NCI-H2081 treated with DMSO at 0.1 percent for 48 hours (cell line): ENCODE results near the gene AMBN.
"Not testable (repeated sequence)": the region's sequence is repeated elsewhere in the genome, so short reads cannot be mapped to it uniquely, and the experiment has no call there.

ENCODE experiments used
- DNase-seq: peaks from one replicate; lab custom pipeline; 2025; lab: John Stamatoyannopoulos, UW

The AMBN gene

DNA sequence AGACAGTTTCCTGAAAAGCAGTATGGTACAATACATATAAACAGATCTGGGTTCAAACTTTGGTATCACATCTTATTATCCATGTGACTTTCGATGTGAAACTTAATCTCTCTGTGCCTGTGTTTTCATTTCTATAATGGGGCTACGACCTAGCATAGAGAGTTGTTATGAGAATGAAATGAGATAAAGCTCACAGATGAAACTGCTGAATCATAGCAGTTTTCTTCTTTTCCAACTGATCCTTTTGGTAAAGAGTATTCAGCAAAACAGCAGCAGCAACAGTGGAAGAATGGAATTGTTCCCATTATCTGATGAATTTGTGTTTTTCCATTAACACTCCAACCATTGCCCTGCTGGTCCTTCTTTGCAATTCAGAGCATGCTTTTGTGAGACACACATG is 16.3 kb downstream of the AMBN start:
- no peak for DNase-seq

DNA sequence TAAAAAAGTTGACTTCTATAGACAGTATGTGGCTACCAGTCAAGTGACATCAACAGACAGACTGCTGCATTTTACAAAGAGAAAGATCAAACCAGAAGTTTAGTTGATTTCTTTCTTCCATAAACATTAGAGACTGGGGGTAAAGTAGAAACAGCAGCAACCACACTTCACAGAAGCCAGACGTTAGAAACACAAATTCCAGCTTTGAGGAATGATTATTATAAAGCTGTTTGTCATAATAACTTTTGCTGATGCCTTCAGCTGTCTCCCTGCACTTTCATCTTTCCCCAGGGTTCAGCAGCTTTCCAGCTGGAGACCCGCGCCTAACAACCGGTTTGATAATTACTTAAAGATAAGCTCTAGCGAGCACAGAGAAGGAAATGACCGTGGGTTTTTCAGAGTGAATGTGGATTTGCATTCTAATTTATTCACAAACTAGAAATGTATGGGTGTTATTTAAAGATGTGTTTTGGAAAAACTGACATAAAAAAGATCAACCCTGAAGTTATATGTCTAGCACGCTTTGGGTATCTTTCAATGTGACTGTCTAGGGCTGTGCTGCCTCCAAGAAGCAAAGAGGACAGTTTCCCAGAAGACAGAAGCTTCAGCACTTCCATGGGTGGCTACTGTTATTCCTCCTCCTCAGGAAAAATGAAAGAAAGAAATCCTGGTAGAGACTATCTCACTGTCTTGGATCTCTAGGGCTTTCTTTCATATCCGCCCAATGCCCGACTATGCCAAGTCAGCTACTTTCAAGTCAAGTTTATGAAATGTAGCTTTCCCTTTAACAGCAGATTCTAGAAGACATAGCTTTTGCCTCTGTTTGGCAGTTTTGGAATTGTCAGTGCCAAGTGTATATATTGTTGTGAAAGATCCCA is 21.5 kb downstream of the AMBN start:
- DNase-seq = no peak

DNA sequence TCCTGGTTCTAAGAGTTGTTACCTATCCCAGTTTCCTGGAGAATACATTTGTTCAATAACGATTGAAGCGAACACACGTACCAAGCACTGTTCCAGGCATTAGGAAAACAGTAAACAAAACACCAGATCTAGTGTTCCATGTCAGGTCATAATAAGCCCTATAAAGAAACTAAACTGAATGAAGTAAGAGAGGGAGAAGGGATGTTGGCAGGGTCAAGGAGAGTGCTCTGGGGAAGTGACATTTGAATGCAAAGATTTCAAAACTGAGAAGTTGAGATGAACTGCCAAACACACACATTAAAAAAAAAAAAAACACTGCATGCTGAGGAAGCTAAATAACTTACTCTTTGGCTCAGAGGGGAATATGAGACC is 22.1 kb downstream of the AMBN start:
- DNase-seq = no peak

DNA sequence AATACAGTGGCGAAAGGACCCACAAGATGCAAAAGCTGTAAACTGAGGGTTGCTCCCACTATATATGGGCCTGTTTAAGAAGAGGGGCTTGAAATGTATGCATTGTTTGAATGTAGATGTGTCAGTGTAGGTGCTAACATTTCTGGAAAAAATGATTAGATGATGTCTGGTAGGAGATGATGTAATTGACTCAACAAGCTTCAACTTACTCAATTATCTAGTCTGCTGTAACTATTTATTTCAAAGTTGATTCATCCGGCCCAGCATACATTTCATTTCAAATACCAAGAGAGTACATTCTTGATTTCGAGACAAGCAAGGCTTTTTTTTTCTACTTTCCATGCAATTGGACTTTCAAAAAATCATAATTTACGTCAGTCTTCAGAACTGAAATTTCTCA is 27.2 kb downstream of the AMBN start:
- DNase-seq = no peak

DNA sequence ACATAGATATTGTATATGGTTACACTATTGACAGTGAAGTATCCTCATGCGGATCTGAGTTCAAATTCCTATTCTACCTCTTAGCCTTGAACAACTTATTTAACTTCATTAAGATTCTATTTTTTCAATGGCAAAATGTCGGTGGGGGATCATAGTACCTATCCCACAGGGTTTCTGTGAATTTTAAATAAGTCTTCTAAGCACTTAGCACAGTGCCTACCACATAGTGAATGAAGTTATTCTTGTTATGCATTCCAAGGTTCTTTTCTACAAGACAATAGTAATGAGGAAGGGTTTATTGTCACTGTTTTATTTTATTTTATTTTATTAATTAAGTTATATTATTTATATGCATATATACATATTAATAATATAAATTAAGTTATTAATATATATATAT is 27.7 kb downstream of the AMBN start:
- DNase-seq = no peak

DNA sequence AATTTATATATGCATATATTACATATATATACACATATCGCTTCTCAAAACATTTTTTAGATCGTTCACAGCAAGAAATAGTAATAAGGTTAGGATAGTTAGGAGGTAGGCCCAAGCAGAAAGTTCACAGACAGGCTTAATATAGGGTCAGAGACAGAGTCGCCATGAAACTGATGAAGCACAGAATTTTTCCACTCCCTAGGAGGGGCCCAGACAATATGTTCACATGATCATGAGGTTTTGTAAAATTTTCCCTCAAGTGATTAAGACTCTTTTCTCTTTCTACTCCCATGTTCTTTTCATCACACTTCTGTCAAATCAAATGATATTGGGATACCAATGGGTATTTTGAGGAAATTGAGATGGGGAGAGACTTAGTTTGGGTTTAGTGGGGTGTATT is 31.3 kb downstream of the AMBN start:
- DNase-seq = no peak

DNA sequence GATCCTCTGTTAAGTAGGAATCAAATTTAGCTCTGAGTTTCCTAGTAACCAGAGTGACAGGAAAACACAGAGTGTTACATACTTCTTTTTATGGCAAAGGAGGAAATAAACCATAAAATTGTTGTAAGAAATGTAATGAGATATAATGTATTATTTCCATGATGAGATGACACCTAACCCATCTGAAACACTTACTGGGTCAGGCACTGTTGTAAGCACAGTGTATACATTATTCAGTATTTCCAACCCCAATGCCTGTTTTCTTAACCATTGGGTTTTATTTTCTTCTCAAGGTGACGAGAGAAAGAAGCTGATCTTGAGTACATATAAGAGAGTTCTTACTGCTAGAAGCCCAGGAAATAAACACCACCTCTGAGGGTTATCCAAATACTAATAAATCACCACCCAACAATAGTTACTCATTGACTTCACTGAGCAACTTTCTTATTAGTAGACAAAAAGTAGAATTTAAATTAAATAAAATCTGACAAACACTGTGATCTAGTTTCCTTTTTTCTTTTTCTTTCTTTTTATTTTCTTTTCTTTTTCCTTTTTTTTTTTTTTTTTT is 32.3 kb downstream of the AMBN start:
- no peak for DNase-seq

DNA sequence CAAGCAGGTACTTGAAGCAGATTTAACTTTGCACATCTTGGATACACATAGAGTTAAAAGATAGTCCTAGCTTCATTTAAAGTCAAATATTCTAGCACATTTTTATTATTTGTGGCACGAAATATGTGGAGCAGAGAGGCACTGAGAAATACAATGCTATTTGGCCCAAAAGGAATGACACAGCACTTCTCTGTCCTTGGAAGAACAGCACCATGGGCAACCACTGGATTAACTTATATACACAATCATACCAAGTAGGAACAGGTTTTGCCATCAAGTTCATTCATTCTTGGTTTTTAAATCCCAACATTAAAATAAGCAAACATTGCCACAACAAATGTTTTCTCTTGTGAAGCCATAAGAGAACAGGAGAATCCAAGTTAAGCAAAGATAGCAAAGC is 35.6 kb downstream of the AMBN start:
- DNase-seq = no peak

DNA sequence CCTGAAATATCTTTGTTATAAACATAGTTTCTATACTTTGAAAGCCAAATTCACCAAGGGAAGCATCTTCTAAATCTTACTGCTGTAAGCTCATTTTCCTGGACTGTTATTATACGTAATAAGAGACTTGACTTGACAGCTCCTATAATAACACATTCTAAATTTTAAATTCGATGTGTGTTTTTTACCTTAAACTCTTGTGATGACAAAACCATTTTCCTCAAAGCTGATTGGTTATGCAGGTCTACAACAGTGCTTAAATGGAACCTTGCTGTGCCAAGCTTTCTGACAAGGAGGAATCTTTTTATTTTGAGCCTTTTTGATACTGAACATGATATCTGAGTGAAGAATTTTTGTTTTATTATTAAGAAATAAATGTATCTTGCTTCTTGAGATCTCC is 36.4 kb downstream of the AMBN start, which contains the start of gene ENAM:
ENAM (plus strand) TSS at position 301 of the 400 bp plus-strand sequence. CDS start 757 bp downstream, outside the sequence.
- DNase-seq = no peak

DNA sequence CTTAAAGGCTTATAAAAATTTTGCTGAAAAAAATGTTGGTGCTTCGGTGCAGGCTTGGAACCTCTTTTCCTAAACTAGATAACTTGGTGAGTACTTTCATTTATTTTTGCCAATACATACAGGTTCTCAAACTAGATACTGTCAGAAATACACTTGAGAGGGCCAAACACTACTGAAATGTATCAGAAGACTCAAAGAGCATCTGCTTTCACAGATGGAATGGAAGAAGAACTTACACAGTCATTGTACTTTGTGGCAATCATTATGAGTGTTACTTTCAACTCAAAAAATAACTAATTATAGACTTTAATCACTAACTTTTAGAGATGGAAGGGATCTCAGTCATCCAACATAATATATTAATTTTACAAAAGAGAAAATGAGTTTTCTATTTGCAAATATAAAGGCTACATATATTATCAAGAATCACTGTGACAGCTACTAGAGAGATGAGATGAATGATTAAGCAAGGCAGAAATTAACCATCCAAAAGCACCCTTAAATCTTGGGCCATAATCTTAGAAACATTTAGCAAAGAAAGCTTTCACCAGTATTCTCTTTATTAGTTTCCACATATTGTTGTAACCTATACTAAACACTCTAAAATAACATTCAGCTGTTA is 37.5 kb downstream of the AMBN start:
- DNase-seq = no peak

DNA sequence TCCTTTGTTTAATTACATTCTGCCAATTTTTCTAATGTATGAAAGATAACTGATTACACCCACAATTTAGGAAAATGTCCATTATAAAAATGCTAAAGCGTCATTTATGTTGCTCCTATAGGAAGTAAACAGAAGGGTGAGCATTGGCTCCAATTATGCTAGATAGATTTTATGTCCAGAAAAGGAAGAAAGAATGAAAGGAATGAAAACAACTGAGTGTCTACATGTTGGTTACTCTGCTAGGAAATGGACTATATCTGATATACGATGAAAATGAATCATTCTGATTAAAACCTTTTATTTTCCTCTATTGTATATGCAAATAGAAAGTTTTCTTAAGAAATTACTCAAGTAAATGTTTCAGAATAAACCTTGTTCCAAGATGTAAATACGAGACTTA is 38.1 kb downstream of the AMBN start:
- DNase-seq = no peak

DNA sequence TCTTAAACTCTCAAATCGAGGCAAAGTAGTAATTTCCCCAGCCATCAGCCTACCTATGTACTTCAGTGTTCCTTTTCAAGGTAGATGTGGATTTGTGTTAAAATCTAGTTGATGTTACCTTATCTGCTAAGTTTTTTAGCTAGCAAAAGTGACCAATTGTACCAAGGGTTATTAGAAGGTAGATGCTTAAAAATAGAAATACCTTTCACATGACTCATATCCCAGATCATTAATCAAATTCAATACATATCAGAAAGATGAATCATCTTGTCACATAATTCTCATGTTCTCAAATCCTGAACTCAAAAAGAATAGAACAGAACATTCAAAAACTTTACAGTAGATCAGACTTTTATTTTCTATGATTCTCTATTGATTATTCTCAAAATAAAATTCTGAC is 40.0 kb downstream of the AMBN start:
- DNase-seq = no peak

DNA sequence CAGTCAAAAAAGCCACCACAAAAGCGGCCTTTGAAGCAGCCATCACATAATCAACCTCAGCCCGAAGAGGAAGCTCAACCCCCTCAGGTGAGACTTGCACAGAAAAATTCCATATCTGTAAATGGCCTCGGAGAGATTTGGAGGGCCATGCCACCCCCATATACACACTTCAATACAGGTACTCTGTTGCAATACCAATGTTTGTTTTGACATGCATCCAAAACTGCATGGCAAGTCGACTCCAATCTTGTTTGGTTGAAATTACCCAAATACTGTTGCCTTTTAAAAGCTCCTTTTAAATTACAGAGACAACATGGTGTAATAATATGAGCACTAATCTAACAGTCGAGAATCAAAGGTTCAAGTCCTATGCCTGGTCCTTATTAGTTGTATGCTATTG is 42.4 kb downstream of the AMBN start:
- no peak for DNase-seq

DNA sequence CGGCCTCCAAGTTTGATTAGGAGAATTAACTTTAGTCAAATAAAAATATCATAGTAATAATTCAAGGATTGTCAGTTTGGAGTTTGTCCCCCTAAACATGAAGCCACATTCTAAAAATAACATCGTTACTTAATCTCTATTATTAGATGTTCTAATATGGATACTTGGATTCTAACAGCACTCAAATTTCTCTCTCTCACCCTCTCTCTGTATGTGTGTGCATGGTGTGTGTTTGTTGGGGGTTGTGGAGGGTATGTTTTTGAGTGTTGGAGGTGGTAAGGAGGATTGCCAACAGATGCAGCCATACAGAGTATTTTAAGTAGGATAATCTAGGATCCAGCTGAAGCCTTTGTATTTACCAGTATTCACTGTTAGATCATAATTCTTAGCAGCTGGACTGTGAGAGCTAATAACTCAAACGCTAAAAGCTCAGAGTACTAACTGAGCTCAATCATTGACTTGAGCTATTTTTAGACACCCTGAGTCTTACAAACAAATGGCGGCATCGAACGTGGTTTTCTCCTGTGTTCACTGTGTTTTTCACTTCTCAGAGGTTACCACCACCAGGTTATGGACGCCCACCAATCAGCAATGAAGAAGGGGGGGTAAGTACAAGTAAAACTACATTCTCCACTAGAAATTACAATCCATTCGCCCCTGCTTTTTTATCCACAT is 45.3 kb downstream of the AMBN start:
- DNase-seq = no peak

DNA sequence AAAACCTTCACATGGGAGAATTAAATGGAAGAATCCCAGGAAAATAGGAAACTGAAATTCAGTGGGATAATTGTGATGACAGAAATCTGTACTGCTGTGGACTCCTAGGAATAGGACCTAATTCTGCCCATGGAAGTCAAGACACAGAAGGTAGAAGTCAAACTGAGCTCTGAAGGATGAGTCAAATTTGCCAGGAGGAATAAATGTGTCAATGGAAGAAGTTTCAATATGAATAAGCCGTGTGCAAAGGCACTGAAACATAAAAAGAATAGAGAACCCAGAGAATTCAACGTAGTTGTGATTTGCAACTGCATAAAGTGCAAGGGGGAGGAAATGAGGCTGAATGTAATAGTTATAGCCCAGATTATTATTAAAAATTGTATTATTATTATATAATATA is 48.1 kb downstream of the AMBN start:
- DNase-seq = no peak

DNA sequence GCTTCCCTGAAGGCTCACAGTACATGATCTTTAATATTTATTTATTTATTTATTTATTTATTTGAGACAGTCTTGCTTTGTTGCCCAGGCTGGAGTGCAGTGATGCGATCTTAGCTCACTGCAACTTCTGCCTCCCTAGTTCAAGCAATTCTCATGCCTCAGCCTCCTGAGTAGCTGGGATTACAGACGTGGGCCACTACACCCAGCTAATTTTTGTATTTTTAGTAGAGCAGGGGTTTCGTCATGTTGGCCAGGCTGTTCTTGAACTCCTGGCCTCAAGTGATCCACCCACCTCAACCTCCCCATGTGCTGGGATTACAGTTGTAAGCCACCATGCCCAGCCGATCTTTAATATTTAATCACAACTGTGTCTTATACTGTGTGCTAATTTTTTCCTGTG is 58.7 kb downstream of the AMBN start:
- not testable (repeated sequence) for DNase-seq

DNA sequence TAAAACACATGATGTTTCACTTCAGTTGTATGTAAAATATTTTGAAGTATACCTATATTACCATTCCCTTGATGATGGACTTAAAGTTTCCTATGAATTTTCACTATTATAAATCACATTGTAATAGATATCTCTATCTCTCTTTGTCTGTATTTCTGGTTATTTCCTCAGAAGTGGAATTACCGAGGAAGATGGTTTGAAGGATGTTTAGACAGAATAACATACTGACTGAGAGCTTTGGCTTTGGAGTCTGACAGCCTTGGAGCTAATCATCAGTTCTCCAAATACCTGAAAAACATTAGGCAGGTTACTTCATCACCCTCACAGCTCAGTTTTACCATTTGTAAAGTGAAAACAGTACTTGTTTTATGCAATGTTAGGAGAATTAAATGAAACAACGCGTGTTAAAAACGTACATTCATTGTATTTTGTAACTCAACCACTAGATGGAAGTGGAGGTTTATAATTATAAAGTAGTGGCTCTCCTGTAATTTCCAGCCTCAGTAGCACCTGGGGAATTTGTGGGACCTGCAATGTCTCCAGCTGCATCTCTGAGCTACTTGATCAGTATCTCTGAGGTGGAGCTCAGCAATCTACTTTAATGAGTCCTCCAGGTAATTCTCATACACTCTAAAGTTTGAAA is 59.9 kb downstream of the AMBN start:
- no peak for DNase-seq

DNA sequence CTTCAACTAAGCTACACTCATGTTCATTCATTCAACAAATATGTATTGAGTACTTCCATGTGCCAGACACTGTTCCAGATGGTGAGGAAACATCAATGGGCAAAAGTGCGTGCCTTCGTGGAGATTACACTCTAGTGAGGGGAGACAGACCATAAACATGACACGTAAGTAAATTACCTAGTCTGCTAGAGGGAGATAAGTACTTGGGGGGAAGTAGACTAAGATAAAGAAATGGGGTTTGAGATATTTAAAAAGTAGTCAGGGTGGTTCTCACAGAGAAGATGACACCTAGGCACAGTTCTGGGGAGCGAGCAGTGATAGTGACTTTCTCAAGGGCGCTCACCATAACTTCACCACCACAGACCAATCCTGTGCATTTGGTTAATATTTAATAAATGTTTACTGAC is 62.6 kb downstream of the AMBN start:
- no peak for DNase-seq
